GM18526 (cell line): Measurements from ENCODE around the gene UBE2I.

Source experiments
- POLR2A ChIP-seq: IDR thresholded peaks from 3 replicates; pipeline ENCODE4 v1.6.1; 2011; ENCODE audit not compliant: insufficient read length; ENCODE audit errors: extremely low read depth

The UBE2I gene

GRCh38 chr16:1275791-1276579 lies 33.5 kb upstream of the UBE2I start:
- no peak for TF ChIP-seq POLR2A

DNA sequence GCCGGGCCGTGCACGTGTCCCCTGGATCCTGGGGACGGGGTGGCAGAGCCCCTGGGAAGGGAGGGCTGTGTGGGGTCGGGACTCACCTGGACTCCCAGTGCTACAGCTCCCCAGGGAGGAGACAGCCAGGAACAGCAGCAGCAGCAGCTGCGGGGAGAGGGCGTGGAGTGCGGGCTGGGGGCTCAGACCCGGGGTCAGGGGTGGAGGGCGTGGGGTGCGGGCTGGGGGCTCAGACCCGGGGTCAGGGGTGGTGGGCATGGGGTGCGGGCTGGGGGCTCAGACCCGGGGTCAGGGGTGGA lies 32.9 kb upstream of the UBE2I start:
- no peak for TF ChIP-seq POLR2A

GRCh38 chr16:1277151-1277598 lies 32.3 kb upstream of the UBE2I start:
- no peak for TF ChIP-seq POLR2A

- TF ChIP-seq POLR2A, result no peak
Measured at GRCh38 chr16:1277617-1278282, 31.7 kb upstream of the UBE2I start.

- no peak for TF ChIP-seq POLR2A
Measured at GRCh38 chr16:1278477-1278876, 31.0 kb upstream of the UBE2I start.

DNA sequence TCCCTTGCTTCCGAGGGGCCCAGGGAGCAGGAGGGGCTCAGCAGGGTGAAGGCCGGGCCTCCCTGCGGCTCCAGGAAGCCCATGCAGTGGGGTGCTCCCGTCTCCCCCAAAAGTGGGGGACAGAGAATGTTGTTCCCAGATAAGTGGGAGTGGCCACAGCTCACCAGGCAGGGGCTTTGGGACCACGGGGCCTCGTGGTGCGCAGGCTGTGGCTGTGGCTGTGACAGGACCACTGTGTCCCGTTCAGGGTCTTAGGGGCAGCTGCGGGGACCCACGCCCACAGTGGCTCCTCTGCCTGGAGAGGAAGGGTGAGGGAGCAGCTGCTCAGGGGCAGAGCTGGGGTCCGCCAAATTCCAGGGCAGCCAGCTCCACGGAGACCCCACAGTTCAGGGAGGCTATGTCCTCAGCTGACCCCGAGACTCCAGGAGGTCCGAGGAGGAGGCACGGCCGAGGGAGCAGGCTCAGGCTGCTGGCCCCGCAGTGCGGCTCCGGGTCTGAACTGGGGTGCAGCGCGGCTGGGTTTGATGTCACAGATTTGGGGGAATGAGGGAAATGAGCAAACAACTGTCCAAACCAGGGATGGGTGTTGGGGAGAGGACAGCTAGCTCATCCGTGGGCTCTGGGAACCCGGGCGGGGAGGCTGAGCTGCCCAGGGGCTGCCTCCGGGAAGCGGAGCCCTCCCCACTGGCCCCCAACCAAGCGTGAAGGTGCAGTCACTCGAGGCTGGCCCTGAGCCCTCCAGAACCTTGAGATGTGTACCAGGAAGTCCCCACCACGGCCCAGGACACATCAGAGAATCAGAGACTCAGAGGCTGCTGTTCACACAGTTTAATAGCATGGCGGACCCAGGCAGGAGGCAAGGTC lies 30.1 kb upstream of the UBE2I start:
- TF ChIP-seq POLR2A, result no peak

DNA sequence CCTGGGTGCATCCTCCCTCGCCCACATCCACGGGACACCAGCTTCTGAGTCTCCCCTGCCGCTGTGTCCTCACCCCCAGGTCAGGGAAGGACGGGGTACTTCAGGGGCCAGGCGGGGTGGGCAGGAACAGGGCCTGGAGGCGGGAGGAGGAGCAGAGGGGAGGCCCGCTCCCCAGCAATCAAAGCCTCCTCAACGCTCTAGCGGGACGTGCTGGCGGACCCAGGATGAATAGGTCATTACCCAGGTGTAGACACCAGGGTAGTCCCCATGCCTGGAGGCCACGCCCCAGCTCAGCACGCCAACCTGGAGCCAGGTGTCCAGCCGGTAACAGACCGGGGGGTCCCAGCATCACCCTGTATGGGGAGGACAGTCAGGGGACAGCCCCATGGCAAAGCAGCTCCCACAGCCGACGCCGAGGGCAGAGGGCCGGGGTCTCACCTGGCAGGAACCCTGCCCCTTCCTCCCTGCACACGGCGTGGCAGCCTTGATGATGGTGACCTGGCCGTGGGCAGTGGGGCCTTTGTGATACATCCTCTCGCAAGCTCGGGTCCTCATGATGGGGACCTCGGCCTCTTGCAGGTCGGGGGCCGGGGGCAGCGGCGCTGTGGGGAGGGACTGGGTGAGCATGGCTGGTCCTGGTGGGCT lies 29.4 kb upstream of the UBE2I start:
- no peak for TF ChIP-seq POLR2A

GRCh38 chr16:1280783-1281182 lies 28.7 kb upstream of the UBE2I start:
- no peak for TF ChIP-seq POLR2A

GRCh38 chr16:1281517-1281916 lies 27.9 kb upstream of the UBE2I start:
- no peak for TF ChIP-seq POLR2A

DNA sequence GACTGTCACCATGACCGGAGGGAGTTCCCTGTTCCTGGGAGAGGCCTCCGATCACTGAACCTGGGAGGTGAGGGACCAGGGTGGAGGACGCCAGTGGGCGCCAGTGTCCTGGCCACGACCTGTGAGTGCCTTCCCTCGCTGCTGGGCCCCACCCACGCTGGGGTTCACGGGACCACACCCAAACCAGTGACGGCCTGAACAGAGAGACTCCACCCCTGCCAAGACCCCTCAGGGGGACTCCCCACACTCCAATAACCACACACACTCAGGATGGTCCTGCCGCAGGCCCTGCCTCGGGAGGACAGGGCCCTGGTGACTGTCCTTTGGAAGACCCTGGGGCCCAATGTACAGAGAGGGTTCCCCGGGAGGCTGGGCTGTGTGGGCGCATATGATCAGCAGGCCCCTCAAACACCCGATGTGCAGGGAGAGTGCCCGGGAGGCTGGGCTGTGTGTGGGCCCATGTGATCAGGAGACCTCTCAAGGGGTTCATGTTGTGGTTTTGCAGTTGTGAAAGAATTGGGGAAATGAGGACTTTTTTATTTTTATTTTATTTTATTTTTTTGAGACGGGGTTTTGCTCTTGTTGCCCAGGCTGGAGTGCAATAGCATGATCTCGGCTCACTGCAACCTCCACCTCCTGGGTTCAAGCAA lies 27.0 kb upstream of the UBE2I start:
- no peak for TF ChIP-seq POLR2A

GRCh38 chr16:1283296-1283695 lies 26.1 kb upstream of the UBE2I start:
- no peak for TF ChIP-seq POLR2A

DNA sequence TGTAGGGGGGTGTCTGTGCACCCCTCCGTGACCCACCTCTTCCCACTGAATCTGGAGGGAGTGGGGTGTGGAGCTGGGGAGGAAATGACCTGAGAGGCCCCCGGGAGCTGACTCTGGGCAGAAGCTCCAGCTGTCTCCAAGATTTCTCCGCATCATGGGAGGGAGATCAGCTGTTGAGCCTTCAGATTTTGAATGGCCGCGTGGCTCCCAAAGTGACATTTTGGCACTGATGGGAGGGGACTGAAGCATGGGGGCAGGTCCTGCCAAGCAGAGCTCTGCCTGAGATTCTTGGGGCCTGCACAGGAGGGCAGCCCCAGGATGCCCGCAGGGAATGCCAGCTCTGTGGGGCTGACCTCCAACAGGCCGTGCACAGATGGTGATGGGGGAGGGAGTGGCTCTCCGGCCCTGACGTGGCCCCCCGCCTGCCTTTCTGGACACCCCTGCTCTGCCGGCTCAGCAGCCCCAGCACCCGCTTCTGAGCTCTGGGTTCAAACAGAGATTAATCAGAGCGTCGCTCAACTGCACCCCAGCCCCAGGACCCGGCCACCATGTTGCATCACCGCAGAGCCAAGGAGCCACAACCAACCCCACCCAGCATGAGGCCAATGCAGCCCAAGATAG lies 25.3 kb upstream of the UBE2I start:
- TF ChIP-seq POLR2A, result no peak

DNA sequence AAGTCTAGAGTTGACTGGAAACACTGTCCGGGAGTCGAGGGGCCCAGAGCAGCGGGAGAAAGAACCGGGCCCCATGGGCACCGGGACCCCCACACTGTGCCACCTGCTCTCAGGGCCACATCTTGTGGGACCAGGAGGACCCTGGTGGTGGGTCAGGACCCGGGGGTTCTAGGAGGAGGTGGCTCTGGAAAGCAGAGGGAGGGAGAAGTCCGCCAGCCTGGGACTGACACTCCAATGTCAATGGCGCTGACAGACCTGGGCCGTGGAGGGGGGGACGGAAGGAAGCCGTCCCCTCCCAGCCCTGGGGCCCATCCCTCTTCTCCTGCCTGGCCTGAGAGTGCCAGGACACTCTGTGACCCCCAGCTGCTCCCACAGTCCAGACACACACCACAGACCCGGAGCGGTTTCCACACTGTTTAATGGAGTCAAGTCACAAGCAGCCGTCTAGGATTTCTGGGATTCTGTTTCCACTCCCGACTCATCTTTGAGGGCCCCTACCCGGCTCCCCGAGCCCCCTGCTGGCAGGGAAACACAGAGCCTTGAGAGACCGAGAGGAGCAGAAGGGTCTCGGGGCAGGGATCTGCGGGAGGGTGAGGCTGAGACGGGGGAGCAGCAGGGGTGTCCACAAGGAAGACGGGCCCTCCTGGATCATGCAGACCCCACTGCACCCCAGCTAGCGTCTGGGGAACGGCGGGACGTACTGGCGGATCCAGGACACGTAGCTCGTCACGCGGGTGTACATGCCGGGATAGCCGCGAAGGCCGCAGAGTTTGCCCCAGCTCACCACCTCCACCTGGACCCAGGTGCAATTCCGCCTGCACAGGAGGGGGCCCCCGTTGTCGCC lies 23.5 kb upstream of the UBE2I start:
- TF ChIP-seq POLR2A, result no peak

GRCh38 chr16:1286513-1287094 lies 22.8 kb upstream of the UBE2I start:
- TF ChIP-seq POLR2A, result no peak
